ENCODE data around the gene SLC24A4.

Gene SLC24A4

GRCh38 chr14:92383805-92384204 is 60.8 kb downstream of the SLC24A4 start:
- no peak for DNase-seq
- Histone ChIP-seq H3K4me3 (ENCODE audit: low read depth, low read length) (no peak overlapping the region), H3K27ac (no peak overlapping the region), H3K36me3 (replicated peaks) (no peaks in the 10 kb centered on the region), H3K27me3 (replicated peaks) (no peaks in the 10 kb centered on the region)
- no peak for TF ChIP-seq CTCF (IDR thresholded peaks at IDR 0.05; ENCODE audit: low read depth, low read length, missing control alignments)
- in situ Hi-C loops (cut with HindIII; ENCODE audit: low pct_ligation_motif_present, low sequenced_read_pairs), result no loop called here

DNA sequence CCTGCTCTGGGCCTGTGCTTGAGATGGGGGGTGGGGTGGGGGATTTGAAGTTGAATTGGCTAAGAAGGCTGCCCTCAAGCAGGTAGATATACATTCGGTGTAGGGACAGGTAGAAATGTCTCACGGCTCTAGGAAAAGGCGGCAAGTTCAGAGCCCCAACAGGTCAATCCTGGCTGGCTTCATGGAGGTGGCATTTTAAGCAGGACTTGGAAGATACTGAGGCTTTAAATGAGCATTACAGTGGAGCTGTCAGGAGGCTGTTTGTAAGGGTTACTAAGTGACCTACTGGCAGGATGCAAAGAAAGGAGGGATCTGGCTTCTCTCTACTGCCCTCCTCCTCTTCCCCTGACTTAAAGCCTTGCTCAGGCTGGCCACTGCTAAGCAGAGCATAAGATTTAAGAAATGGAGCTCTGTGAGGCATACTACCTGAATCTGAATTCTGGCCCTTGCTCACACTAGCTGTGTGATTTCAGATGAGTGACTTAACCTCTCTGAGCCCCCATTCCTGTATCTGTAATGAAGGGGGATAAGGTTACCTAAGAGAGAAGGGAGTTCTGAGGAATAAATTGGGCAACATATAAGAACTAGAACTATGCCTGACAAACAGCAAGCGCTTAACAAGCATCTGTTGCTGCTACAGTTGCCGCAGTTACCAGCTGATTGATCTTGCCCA is 61.6 kb downstream of the SLC24A4 start:
- H3K27ac ChIP-seq, result no peak overlapping the region
- no peak for TF ChIP-seq CTCF (IDR thresholded peaks at IDR 0.05; ENCODE audit: low read depth, low read length, missing control alignments)
- in situ Hi-C loops (cut with HindIII; ENCODE audit: low pct_ligation_motif_present, low sequenced_read_pairs), result no loop called here
- DNase-seq, result no peak
- H3K27me3 ChIP-seq (replicated peaks), result no peaks in the 10 kb centered on the region
- no peaks in the 10 kb centered on the region for H3K36me3 ChIP-seq (replicated peaks)
- H3K4me3 ChIP-seq (ENCODE audit: low read depth, low read length), result no peak overlapping the region

DNA sequence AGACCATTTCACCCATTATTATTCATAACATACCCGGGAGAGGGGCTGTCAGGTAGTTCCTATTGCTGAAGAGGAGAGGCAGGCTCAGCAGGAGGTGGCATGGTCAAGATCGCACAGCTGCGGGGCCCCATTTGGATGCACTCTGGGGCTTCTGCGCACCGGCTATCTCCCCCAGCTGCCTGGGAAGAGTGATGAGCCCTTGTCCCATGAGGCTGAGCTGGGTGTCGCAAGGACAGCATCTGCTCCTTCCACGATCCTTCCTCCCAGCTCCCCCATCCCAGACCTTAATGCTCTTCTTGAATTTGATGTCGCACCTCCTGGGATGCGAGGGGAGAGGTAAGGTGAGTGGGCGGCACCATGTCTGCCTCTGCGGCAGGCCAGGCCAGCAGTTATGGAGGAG is 62.6 kb downstream of the SLC24A4 start:
- Histone ChIP-seq H3K4me3 (ENCODE audit: low read depth, low read length) (no peak overlapping the region), H3K27me3 (replicated peaks) (no peaks in the 10 kb centered on the region), H3K27ac (no peak overlapping the region), H3K36me3 (replicated peaks) (no peaks in the 10 kb centered on the region)
- no peak for DNase-seq
- TF ChIP-seq CTCF (IDR thresholded peaks at IDR 0.05; ENCODE audit: low read depth, low read length, missing control alignments), result no peak
- in situ Hi-C loops (cut with HindIII; ENCODE audit: low pct_ligation_motif_present, low sequenced_read_pairs), result no loop called here

DNA sequence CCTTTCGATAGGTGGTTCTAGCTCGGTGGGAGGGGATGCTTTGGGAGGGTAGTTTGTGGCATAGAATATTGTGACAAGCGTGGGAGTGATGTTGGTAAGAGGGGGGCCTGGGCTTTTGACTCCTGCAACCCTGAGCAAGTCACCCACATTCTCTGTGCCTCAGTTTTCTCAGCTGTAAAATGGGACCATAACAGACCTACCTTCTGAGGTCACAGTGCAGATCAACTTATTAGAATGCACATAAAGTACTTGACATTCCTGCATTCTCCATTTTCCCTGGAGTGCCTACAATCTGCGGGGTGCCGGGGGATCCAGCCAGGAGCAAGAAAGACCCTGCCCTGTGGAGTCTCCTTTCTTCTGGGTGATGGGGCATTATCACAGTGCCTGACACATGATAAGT is 63.2 kb downstream of the SLC24A4 start:
- Histone ChIP-seq H3K4me3 (ENCODE audit: low read depth, low read length) (no peak overlapping the region), H3K27me3 (replicated peaks) (no peaks in the 10 kb centered on the region), H3K27ac (no peak overlapping the region), H3K36me3 (replicated peaks) (no peaks in the 10 kb centered on the region)
- no peak for TF ChIP-seq CTCF (IDR thresholded peaks at IDR 0.05; ENCODE audit: low read depth, low read length, missing control alignments)
- in situ Hi-C loops (cut with HindIII; ENCODE audit: low pct_ligation_motif_present, low sequenced_read_pairs), result no loop called here
- no peak for DNase-seq

DNA sequence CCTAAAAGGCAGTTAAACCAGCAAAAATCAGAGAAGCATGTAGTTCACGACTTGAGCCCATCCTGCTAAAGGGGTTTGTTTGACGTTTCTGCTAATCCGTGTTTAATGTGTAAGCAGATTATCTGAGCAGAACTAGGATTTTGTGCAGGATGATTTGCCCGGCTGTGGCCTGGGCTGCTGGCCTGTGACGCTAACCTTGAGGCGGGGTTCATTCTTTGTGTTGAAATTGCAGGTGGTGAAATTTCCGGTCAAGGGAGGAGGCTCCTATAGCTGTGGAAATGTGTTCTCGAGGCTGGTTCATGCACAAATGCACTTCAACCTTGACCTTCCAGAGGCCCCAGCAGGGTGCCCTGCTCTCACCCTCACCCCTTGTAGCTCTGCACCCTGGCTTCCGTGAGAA is 63.7 kb downstream of the SLC24A4 start:
- TF ChIP-seq CTCF (IDR thresholded peaks at IDR 0.05; ENCODE audit: low read depth, low read length, missing control alignments), result no peak
- H3K27me3 ChIP-seq (replicated peaks), result no peaks in the 10 kb centered on the region
- DNase-seq, result no peak

GRCh38 chr14:92387578-92387977 is 64.6 kb downstream of the SLC24A4 start:
- no peaks in the 10 kb centered on the region for H3K36me3 ChIP-seq (replicated peaks)
- no peak overlapping the region for H3K27ac ChIP-seq
- no peak for TF ChIP-seq CTCF (IDR thresholded peaks at IDR 0.05; ENCODE audit: low read depth, low read length, missing control alignments)
- H3K27me3 ChIP-seq (replicated peaks), result no peaks in the 10 kb centered on the region
- DNase-seq, result no peak
- H3K4me3 ChIP-seq (ENCODE audit: low read depth, low read length), result no peak overlapping the region
- in situ Hi-C loops (cut with HindIII; ENCODE audit: low pct_ligation_motif_present, low sequenced_read_pairs), result no loop called here

More for the DNA sequence above, 63.7 kb downstream of the SLC24A4 start:
- in situ Hi-C loops (cut with HindIII; ENCODE audit: low pct_ligation_motif_present, low sequenced_read_pairs), result no loop called here
- Histone ChIP-seq H3K4me3 (ENCODE audit: low read depth, low read length) (no peak overlapping the region), H3K36me3 (replicated peaks) (no peaks in the 10 kb centered on the region), H3K27ac (no peak overlapping the region)

Data from brain microvascular endothelial cell (primary cell).